Measurements from ENCODE around the gene GATB. TPM values are rescaled to one million over a fixed set of nuclear protein-coding genes. Genes with fewer than 3 reads are reported as not detected.

Gene GATB
- total RNA-seq, 1 donor from 2014 or later = 22.9 TPM

- ATAC-seq (ENCODE audit: low read depth) (no peak), DNase-seq (no peak)
- intact Hi-C loops (cut with micrococcal nuclease) = no loop called here
- H3K27ac Mint-ChIP-seq = no peak overlapping the region
- CTCF ChIA-PET = no interaction called here
- H3K4me1 Mint-ChIP-seq = no peaks in the 10 kb centered on the region
- TF ChIP-seq CTCF (IDR thresholded peaks at IDR 0.05) = no peak
- POLR2A ChIA-PET = no interaction called here
- H3K4me3 Mint-ChIP-seq = no peak overlapping the region
- no peaks in the 10 kb centered on the region for H3K27me3 Mint-ChIP-seq
- peaks cover 56% of the 10 kb centered on the region for H3K36me3 Mint-ChIP-seq (ENCODE audit: low read depth)
- no peaks in the 10 kb centered on the region for H3K9me3 Mint-ChIP-seq
These were observed 10.7 kb downstream of the GATB start for GRCh38 chr4:151750156-151750555.

DNA sequence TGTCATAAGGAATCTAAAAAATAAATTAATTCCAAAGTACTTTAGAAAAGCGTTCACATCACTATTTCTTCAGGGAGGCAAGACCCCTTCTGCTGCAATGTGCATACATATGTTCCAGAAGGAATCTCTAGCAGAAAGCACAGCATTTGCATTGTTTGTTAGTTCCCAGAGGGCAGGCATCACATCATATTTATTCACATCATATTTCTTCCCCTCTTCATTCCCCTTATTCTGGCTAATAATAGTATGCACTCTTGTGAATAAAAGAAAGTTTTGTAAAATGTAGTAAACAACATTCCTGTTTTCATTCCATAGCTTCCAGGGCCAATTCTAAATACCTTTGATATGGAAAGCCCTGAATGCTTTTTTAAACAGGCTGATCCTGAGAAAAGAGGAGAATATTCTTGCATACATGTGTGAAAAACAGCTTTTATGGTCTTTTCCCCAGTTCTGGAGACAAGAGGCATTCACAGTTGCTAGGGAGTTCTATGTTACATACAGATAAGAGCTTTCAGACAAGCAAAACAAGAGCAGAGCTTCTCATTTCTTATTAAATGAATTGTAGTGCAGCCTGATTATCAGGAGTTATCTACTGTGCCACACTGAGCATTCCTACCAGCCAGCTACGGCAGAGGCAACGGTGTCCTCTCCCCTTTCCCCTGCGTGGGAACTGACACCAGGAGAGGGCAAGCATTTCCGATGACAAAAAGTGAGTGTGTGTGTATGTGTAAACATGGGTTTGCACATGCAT is 15.2 kb downstream of the GATB start:
- ATAC-seq (ENCODE audit: low read depth) = no peak
- peaks cover 36% of the 10 kb centered on the region for H3K36me3 Mint-ChIP-seq (ENCODE audit: low read depth)
- intact Hi-C loops (cut with micrococcal nuclease) = no loop called here
- no peaks in the 10 kb centered on the region for H3K27me3 Mint-ChIP-seq
- ChIA-PET CTCF (no interaction called here), POLR2A (no interaction called here)
- no peaks in the 10 kb centered on the region for H3K4me1 Mint-ChIP-seq
- H3K27ac Mint-ChIP-seq = no peak overlapping the region
- H3K4me3 Mint-ChIP-seq = no peak overlapping the region
- DNase-seq = no peak
- TF ChIP-seq CTCF (IDR thresholded peaks at IDR 0.05) = no peak
- no peaks in the 10 kb centered on the region for H3K9me3 Mint-ChIP-seq

- CTCF ChIA-PET = no interaction called here
- intact Hi-C loops (cut with micrococcal nuclease) = no loop called here
- H3K4me1 Mint-ChIP-seq = no peaks in the 10 kb centered on the region
- no peak for ATAC-seq (ENCODE audit: low read depth)
- no peak for DNase-seq
- H3K36me3 Mint-ChIP-seq (ENCODE audit: low read depth) = peaks cover 40% of the 10 kb centered on the region
- no peak for TF ChIP-seq CTCF (IDR thresholded peaks at IDR 0.05)
- H3K4me3 Mint-ChIP-seq = no peak overlapping the region
- POLR2A ChIA-PET = no interaction called here
- H3K27me3 Mint-ChIP-seq = no peaks in the 10 kb centered on the region
- no peak overlapping the region for H3K27ac Mint-ChIP-seq
- H3K9me3 Mint-ChIP-seq = no peaks in the 10 kb centered on the region
These were observed 16.2 kb downstream of the GATB start for GRCh38 chr4:151744614-151745013.

GRCh38 chr4:151743894-151744293 is 16.9 kb downstream of the GATB start:
- intact Hi-C loops (cut with micrococcal nuclease) = no loop called here
- H3K27ac Mint-ChIP-seq = no peak overlapping the region
- POLR2A ChIA-PET = no interaction called here
- H3K9me3 Mint-ChIP-seq = no peaks in the 10 kb centered on the region
- no peaks in the 10 kb centered on the region for H3K4me1 Mint-ChIP-seq
- CTCF ChIA-PET = no interaction called here
- H3K36me3 Mint-ChIP-seq (ENCODE audit: low read depth) = peaks cover 44% of the 10 kb centered on the region
- H3K27me3 Mint-ChIP-seq = no peaks in the 10 kb centered on the region
- TF ChIP-seq CTCF (IDR thresholded peaks at IDR 0.05) = no peak
- H3K4me3 Mint-ChIP-seq = no peak overlapping the region
- ATAC-seq (ENCODE audit: low read depth) = no peak
- DNase-seq = no peak

DNA sequence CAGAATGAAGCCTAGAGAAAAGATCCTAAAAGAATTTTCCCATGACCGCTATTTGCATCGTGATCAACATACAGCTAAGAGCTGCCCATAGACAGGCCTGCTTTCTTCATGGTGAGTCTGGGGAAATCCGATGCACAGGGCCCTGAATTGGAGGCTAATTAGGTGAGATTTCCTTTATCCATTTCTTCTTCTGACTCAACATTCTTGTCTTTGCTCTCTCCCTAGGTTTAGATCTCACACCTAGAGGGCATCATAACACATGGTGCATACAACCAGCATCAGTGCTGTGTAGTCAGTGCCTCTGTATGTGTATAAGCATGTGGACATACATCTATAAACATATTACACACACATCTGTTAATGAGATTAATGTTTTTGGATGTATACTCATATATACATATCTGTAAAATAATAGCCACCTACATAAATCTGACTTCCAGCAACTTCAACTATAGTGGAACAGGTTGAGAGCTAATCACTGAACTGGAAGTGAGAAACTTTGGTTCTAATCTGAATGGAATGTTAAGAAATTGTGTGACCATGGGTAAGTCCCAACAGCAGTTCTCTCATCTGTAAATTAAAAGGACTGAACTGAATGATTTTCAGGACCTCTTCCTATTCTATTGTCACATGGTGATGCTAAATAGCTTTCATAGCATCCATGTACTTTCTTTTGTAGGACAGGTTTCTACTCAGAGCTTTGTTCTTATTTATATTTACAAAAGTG is 17.5 kb downstream of the GATB start:
- POLR2A ChIA-PET = no interaction called here
- ATAC-seq (ENCODE audit: low read depth) = no peak
- Mint-ChIP-seq H3K4me3 (no peak overlapping the region), H3K36me3 (ENCODE audit: low read depth) (peaks cover 49% of the 10 kb centered on the region), H3K27me3 (no peaks in the 10 kb centered on the region), H3K9me3 (no peaks in the 10 kb centered on the region), H3K4me1 (no peaks in the 10 kb centered on the region), H3K27ac (no peak overlapping the region)
- no peak for DNase-seq
- intact Hi-C loops (cut with micrococcal nuclease) = no loop called here
- no peak for TF ChIP-seq CTCF (IDR thresholded peaks at IDR 0.05)
- CTCF ChIA-PET = no interaction called here

Measured in activated B cell treated with CpG ODN at 0.5 μM for 24 hours (primary cell).